ENCODE results near the gene PCMTD2. TPM values are rescaled to one million over a fixed set of nuclear protein-coding genes. Genes with fewer than 3 reads are reported as not detected.

PCMTD2 gene
- total and polyA plus RNA-seq, 2 of the 13 experiments (the other 11 are each of a cell fraction or from before 2014, with no cell fraction given): 47.0 to 76.9 TPM

DNA sequence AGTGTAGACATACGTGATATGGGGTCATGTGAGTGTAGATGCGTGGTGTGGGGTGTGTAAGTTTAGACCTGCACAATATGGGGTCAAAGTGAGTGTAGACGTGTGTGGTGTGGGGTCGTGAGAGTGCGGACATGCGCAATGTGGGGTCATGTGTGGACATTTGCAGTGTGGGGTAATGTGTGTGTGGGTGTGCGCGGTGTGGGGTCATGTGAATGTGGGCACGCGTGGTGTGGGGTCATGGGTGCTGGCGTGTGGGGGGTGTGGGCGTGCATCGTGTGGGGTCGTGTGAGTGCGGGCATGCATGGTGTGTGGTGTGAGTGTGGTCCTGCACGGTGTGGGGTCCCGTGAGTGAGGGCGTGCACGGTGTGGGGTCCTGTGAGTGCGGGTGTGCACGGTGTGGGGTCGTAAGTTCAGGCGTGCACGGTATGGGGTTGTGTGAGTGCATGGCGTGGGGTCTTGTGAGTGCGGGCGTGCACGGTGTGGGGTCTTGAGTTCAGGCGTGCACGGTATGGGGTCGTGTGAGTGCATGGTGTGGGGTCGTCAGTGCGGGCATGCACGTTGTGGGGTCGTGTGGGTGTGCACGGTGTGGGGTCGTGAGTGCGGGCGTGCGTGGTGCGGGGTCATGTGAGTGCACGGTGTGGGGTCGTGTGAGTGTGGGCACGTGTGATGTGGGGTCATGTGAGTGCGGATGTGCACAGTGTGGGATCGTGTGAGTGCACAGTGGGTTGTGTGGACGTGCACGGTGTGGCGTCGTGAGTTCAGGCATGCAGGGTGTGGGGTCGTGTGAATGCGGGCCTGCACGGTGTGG lies 14.3 kb downstream of the PCMTD2 start (continued):
- TF ChIP-seq, protein P1, sequence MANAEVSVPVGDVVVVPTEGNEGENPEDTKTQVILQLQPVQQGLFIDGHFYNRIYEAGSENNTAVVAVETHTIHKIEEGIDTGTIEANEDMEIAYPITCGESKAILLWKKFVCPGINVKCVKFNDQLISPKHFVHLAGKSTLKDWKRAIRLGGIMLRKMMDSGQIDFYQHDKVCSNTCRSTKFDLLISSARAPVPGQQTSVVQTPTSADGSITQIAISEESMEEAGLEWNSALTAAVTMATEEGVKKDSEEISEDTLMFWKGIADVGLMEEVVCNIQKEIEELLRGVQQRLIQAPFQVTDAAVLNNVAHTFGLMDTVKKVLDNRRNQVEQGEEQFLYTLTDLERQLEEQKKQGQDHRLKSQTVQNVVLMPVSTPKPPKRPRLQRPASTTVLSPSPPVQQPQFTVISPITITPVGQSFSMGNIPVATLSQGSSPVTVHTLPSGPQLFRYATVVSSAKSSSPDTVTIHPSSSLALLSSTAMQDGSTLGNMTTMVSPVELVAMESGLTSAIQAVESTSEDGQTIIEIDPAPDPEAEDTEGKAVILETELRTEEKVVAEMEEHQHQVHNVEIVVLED (CRISPR knock-in tag; IDR thresholded peaks at IDR 0.05; ENCODE audit: borderline replicate concordance): no peak
- TF ChIP-seq ZNF547 (CRISPR knock-in tag; IDR thresholded peaks at IDR 0.05) (no peak), JARID2 (CRISPR knock-in tag; IDR thresholded peaks at IDR 0.05; ENCODE audit: insufficient replicate concordance) (no peak), ZKSCAN8 (CRISPR knock-in tag; IDR thresholded peaks at IDR 0.05; ENCODE audit: borderline replicate concordance) (no peak), TSC22D2 (CRISPR knock-in tag; IDR thresholded peaks at IDR 0.05; ENCODE audit: borderline replicate concordance) (no peak), ATM (IDR thresholded peaks at IDR 0.05; ENCODE audit: borderline replicate concordance) (no peak), ZNF629 (CRISPR knock-in tag; conservative IDR thresholded peaks at IDR 0.05) (no peak), HMG20A (CRISPR knock-in tag; IDR thresholded peaks at IDR 0.05; ENCODE audit: borderline replicate concordance) (no peak), MAFG (CRISPR knock-in tag; IDR thresholded peaks at IDR 0.05) (no peak)
- TF ChIP-seq, protein P2, sequence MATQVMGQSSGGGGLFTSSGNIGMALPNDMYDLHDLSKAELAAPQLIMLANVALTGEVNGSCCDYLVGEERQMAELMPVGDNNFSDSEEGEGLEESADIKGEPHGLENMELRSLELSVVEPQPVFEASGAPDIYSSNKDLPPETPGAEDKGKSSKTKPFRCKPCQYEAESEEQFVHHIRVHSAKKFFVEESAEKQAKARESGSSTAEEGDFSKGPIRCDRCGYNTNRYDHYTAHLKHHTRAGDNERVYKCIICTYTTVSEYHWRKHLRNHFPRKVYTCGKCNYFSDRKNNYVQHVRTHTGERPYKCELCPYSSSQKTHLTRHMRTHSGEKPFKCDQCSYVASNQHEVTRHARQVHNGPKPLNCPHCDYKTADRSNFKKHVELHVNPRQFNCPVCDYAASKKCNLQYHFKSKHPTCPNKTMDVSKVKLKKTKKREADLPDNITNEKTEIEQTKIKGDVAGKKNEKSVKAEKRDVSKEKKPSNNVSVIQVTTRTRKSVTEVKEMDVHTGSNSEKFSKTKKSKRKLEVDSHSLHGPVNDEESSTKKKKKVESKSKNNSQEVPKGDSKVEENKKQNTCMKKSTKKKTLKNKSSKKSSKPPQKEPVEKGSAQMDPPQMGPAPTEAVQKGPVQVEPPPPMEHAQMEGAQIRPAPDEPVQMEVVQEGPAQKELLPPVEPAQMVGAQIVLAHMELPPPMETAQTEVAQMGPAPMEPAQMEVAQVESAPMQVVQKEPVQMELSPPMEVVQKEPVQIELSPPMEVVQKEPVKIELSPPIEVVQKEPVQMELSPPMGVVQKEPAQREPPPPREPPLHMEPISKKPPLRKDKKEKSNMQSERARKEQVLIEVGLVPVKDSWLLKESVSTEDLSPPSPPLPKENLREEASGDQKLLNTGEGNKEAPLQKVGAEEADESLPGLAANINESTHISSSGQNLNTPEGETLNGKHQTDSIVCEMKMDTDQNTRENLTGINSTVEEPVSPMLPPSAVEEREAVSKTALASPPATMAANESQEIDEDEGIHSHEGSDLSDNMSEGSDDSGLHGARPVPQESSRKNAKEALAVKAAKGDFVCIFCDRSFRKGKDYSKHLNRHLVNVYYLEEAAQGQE (IDR thresholded peaks at IDR 0.05; ENCODE audit: borderline replicate concordance in 1 of 2, low read depth in 1 of 2, low read length in 2 of 2): no peak
- TF ChIP-seq, protein P3, sequence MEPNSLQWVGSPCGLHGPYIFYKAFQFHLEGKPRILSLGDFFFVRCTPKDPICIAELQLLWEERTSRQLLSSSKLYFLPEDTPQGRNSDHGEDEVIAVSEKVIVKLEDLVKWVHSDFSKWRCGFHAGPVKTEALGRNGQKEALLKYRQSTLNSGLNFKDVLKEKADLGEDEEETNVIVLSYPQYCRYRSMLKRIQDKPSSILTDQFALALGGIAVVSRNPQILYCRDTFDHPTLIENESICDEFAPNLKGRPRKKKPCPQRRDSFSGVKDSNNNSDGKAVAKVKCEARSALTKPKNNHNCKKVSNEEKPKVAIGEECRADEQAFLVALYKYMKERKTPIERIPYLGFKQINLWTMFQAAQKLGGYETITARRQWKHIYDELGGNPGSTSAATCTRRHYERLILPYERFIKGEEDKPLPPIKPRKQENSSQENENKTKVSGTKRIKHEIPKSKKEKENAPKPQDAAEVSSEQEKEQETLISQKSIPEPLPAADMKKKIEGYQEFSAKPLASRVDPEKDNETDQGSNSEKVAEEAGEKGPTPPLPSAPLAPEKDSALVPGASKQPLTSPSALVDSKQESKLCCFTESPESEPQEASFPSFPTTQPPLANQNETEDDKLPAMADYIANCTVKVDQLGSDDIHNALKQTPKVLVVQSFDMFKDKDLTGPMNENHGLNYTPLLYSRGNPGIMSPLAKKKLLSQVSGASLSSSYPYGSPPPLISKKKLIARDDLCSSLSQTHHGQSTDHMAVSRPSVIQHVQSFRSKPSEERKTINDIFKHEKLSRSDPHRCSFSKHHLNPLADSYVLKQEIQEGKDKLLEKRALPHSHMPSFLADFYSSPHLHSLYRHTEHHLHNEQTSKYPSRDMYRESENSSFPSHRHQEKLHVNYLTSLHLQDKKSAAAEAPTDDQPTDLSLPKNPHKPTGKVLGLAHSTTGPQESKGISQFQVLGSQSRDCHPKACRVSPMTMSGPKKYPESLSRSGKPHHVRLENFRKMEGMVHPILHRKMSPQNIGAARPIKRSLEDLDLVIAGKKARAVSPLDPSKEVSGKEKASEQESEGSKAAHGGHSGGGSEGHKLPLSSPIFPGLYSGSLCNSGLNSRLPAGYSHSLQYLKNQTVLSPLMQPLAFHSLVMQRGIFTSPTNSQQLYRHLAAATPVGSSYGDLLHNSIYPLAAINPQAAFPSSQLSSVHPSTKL (CRISPR knock-in tag; IDR thresholded peaks at IDR 0.05): no peak
- TF ChIP-seq, protein P4, sequence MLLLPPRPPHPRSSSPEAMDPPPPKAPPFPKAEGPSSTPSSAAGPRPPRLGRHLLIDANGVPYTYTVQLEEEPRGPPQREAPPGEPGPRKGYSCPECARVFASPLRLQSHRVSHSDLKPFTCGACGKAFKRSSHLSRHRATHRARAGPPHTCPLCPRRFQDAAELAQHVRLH (CRISPR knock-in tag; IDR thresholded peaks at IDR 0.05; ENCODE audit: borderline replicate concordance, low read depth): no peak
- TF ChIP-seq, protein P5, sequence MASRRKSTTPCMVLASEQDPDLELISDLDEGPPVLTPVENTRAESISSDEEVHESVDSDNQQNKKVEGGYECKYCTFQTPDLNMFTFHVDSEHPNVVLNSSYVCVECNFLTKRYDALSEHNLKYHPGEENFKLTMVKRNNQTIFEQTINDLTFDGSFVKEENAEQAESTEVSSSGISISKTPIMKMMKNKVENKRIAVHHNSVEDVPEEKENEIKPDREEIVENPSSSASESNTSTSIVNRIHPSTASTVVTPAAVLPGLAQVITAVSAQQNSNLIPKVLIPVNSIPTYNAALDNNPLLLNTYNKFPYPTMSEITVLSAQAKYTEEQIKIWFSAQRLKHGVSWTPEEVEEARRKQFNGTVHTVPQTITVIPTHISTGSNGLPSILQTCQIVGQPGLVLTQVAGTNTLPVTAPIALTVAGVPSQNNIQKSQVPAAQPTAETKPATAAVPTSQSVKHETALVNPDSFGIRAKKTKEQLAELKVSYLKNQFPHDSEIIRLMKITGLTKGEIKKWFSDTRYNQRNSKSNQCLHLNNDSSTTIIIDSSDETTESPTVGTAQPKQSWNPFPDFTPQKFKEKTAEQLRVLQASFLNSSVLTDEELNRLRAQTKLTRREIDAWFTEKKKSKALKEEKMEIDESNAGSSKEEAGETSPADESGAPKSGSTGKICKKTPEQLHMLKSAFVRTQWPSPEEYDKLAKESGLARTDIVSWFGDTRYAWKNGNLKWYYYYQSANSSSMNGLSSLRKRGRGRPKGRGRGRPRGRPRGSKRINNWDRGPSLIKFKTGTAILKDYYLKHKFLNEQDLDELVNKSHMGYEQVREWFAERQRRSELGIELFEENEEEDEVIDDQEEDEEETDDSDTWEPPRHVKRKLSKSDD (CRISPR knock-in tag; IDR thresholded peaks at IDR 0.05; ENCODE audit: low read depth): no peak
- TF ChIP-seq, protein P6, sequence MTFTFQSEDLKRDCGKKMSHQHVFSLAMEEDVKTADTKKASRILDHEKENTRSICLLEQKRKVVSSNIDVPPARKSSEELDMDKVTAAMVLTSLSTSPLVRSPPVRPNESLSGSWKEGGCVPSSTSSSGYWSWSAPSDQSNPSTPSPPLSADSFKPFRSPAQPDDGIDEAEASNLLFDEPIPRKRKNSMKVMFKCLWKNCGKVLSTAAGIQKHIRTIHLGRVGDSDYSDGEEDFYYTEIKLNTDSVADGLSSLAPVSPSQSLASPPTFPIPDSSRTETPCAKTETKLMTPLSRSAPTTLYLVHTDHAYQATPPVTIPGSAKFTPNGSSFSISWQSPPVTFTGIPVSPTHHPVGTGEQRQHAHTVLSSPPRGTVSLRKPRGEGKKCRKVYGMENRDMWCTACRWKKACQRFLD (CRISPR knock-in tag; IDR thresholded peaks at IDR 0.05; ENCODE audit: borderline replicate concordance): no peak
